Breast epithelium (tissue), 3 donors: ENCODE results near the gene ARPP21.

Source experiments
- POLR2A ChIP-seq: fragments of 450-650 bp; IDR thresholded peaks from one replicate; pipeline ENCODE4 v1.6.1; 2016; ENCODE audit warnings: antibody characterized with exemption, mild to moderate bottlenecking, moderate library complexity
- POLR2AphosphoS5 ChIP-seq, 3 donors: sonication (generic); formaldehyde crosslinking; IDR thresholded peaks; one replicate each; pipeline ENCODE4 v1.6.1; 2017; ENCODE audit warnings: antibody characterized with exemption in 3 of 3
- TF ChIP-seq, protein P1 (sequence below), 3 donors: fragments of 450-650 bp; IDR thresholded peaks; one replicate each; pipeline ENCODE4 v1.5.1; 2016 to 2017; ENCODE audit warnings: antibody characterized with exemption in 3 of 3, mild to moderate bottlenecking in 3 of 3, moderate library complexity in 3 of 3

DNA sequence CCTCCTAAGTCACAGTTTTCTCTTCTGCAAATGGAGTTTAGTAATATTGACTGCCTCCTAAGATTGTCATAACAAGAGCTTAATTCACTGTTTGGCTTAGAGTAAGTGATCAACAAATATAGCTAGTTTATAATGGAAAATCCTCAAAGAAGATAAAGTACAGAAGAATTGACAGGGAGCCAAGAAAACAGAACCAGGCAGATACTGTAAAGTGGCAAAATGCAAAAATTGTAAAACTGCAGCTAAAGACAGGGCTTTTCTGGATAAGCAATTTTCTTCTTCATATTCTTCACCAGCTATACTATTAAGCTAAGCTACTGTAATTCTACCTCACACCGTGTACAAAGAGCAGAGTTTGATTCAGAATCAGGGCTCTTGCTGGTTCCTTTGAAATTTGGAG is 148.6 kb downstream of the ARPP21 start:
- no peak for TF ChIP-seq POLR2AphosphoS5 (IDR thresholded peaks at IDR 0.05)
- TF ChIP-seq, protein P1, sequence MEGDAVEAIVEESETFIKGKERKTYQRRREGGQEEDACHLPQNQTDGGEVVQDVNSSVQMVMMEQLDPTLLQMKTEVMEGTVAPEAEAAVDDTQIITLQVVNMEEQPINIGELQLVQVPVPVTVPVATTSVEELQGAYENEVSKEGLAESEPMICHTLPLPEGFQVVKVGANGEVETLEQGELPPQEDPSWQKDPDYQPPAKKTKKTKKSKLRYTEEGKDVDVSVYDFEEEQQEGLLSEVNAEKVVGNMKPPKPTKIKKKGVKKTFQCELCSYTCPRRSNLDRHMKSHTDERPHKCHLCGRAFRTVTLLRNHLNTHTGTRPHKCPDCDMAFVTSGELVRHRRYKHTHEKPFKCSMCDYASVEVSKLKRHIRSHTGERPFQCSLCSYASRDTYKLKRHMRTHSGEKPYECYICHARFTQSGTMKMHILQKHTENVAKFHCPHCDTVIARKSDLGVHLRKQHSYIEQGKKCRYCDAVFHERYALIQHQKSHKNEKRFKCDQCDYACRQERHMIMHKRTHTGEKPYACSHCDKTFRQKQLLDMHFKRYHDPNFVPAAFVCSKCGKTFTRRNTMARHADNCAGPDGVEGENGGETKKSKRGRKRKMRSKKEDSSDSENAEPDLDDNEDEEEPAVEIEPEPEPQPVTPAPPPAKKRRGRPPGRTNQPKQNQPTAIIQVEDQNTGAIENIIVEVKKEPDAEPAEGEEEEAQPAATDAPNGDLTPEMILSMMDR (IDR thresholded peaks at IDR 0.05): no peak
- no peak for TF ChIP-seq POLR2A
